Mesothelial cell of epicardium (in vitro differentiated cells): ENCODE data around the gene METTL21C. TPM values are rescaled to one million over a fixed set of nuclear protein-coding genes. Genes with fewer than 3 reads are reported as not detected.

Source experiments
- DNase-seq, 2 experiments: peaks; one replicate each; pipeline ENCODE4 v3.0.0; 2021; ENCODE audit warnings: low spot score in 2 of 2; ENCODE audit not compliant: unreplicated experiment in 2 of 2
- H3K27ac Mint-ChIP-seq: 2 replicates; pipeline ENCODE4 v1.8.0; 2021; ENCODE audit warnings: mixed read lengths
- H3K27me3 Mint-ChIP-seq: 2 replicates; pipeline ENCODE4 v1.8.0; 2021; ENCODE audit warnings: low read depth, mixed read lengths
- H3K36me3 Mint-ChIP-seq: 2 replicates; pipeline ENCODE4 v1.8.0; 2021; ENCODE audit warnings: mixed read lengths
- H3K4me1 Mint-ChIP-seq: 2 replicates; pipeline ENCODE4 v1.8.0; 2021; ENCODE audit warnings: mixed read lengths
- H3K4me3 Mint-ChIP-seq: 2 replicates; pipeline ENCODE4 v1.8.0; 2021; ENCODE audit warnings: mild to moderate bottlenecking, moderate library complexity, mixed read lengths
- H3K9me3 Mint-ChIP-seq: 2 replicates; pipeline ENCODE4 v1.8.0; 2021; ENCODE audit warnings: mixed read lengths
- CTCF ChIP-seq: fragments of 200-600 bp; sonication (generic); IDR thresholded peaks from one replicate; pipeline ENCODE4 v1.5.0; 2021; ENCODE audit warnings: antibody characterized with exemption; ENCODE audit not compliant: unreplicated experiment
- total RNA-seq: library from RNA; stranded (reverse); gene quantifications from 3 replicates; pipeline ENCODE4 v1.2.1, GENCODE V29; 2021

The METTL21C gene
- not detected in 3 replicates for total RNA-seq

- Mint-ChIP-seq H3K4me1 (peaks cover 28% of the 10 kb centered on the region), H3K36me3 (peaks cover 4% of the 10 kb centered on the region), H3K4me3 (no peak within 1 kb of the TSS), H3K27ac (no peak within 1 kb of the TSS), H3K9me3 (peaks cover 8% of the 10 kb centered on the region), H3K27me3 (no peaks in the 10 kb centered on the region)
- no peak for DNase-seq
- no peak for TF ChIP-seq CTCF
Observed at GRCh38 chr13:102694937-102695336, at the start of gene METTL21C. METTL21C (minus strand) TSS chr13:102695044; CDS start chr13:102694498, 546 bp downstream.

GRCh38 chr13:102742506-102742905, 47.7 kb upstream of the METTL21C start:
- no peaks in the 10 kb centered on the region for H3K4me1 Mint-ChIP-seq
- H3K36me3 Mint-ChIP-seq = no peaks in the 10 kb centered on the region
- no peak overlapping the region for H3K4me3 Mint-ChIP-seq
- no peak for DNase-seq
- TF ChIP-seq CTCF = no peak
- H3K27ac Mint-ChIP-seq = no peak overlapping the region
- H3K9me3 Mint-ChIP-seq = peaks cover 47% of the 10 kb centered on the region
- H3K27me3 Mint-ChIP-seq = peaks cover 27% of the 10 kb centered on the region

- no peak for TF ChIP-seq CTCF
- H3K4me1 Mint-ChIP-seq = no peaks in the 10 kb centered on the region
- no peak overlapping the region for H3K4me3 Mint-ChIP-seq
- H3K9me3 Mint-ChIP-seq = peaks cover 45% of the 10 kb centered on the region
- H3K36me3 Mint-ChIP-seq = no peaks in the 10 kb centered on the region
- H3K27me3 Mint-ChIP-seq = peaks cover 27% of the 10 kb centered on the region
- no peak overlapping the region for H3K27ac Mint-ChIP-seq
- no peak for DNase-seq
Observed at GRCh38 chr13:102742101-102742500, 47.3 kb upstream of the METTL21C start.

GRCh38 chr13:102729560-102730270, 34.9 kb upstream of the METTL21C start:
- peaks cover 5% of the 10 kb centered on the region for H3K9me3 Mint-ChIP-seq
- peaks cover 8% of the 10 kb centered on the region for H3K27me3 Mint-ChIP-seq
- no peaks in the 10 kb centered on the region for H3K4me1 Mint-ChIP-seq
- H3K27ac Mint-ChIP-seq = no peak overlapping the region
- no peak for TF ChIP-seq CTCF
- no peak for DNase-seq
- no peaks in the 10 kb centered on the region for H3K36me3 Mint-ChIP-seq
- H3K4me3 Mint-ChIP-seq = no peak overlapping the region

GRCh38 chr13:102726430-102726829, 31.6 kb upstream of the METTL21C start:
- Mint-ChIP-seq H3K27ac (no peak overlapping the region), H3K27me3 (peaks cover 8% of the 10 kb centered on the region), H3K4me1 (no peaks in the 10 kb centered on the region), H3K9me3 (peaks cover 5% of the 10 kb centered on the region), H3K4me3 (no peak overlapping the region), H3K36me3 (no peaks in the 10 kb centered on the region)
- no peak for TF ChIP-seq CTCF
- no peak for DNase-seq
